ENCODE measurements around the gene BASP1. TPM values are rescaled to one million over a fixed set of nuclear protein-coding genes. Genes with fewer than 3 reads are reported as not detected.

The BASP1 gene
- total RNA-seq, 4 donors from 2014 or later, result 46.0 to 54.6 (median 49.8) TPM

GRCh38 chr5:17230808-17231525 is 13.5 kb downstream of the BASP1 start:
- peak overlapping the region in 1 of 4 donors; percentile 52 for H3K27ac ChIP-seq
- peaks cover 0 to 10% (median 7%) of the 10 kb centered on the region in 4 donors for H3K4me1 ChIP-seq
- 82 to 84% methylated on average over 10 of the region's 10 CpGs for WGBS, 2 donors
- no peaks in the 10 kb centered on the region for H3K27me3 ChIP-seq
- no peaks in the 10 kb centered on the region for H3K36me3 ChIP-seq
- no peaks in the 10 kb centered on the region for H3K9me3 ChIP-seq
- no peak for TF ChIP-seq CTCF (IDR thresholded peaks at IDR 0.05)
- no peak for TF ChIP-seq POLR2A (IDR thresholded peaks at IDR 0.05)
- no peak for TF ChIP-seq EP300 (IDR thresholded peaks at IDR 0.05)
- DNase-seq (ENCODE audit: low spot score in 2 of 2), result no peak
- H3K4me3 ChIP-seq, result no peak overlapping the region

- Histone ChIP-seq H3K4me1 (peaks cover 0 to 10% (median 7%) of the 10 kb centered on the region in 4 donors), H3K27me3 (no peaks in the 10 kb centered on the region), H3K27ac (no peak overlapping the region), H3K4me3 (no peak overlapping the region), H3K36me3 (no peaks in the 10 kb centered on the region), H3K9me3 (no peaks in the 10 kb centered on the region)
- WGBS, 2 donors, result 87 to 90% methylated on average over 9 of the region's 9 CpGs
- TF ChIP-seq POLR2A (IDR thresholded peaks at IDR 0.05), result no peak
- DNase-seq (ENCODE audit: low spot score in 2 of 2), result no peak
Observed at GRCh38 chr5:17232405-17232804, 15.0 kb downstream of the BASP1 start.

- WGBS, 2 donors, result 86 to 89% methylated on average over 6 of the region's 6 CpGs
- Histone ChIP-seq H3K4me1 (peaks cover 0 to 10% (median 6%) of the 10 kb centered on the region in 4 donors), H3K4me3 (no peak overlapping the region), H3K27me3 (no peaks in the 10 kb centered on the region), H3K9me3 (no peaks in the 10 kb centered on the region), H3K36me3 (no peaks in the 10 kb centered on the region), H3K27ac (no peak overlapping the region)
- DNase-seq (ENCODE audit: low spot score in 2 of 2), result no peak
- TF ChIP-seq CTCF (IDR thresholded peaks at IDR 0.05) (no peak), EP300 (IDR thresholded peaks at IDR 0.05) (no peak), POLR2A (IDR thresholded peaks at IDR 0.05) (no peak)
Observed at GRCh38 chr5:17233488-17233887, 16.1 kb downstream of the BASP1 start.

GRCh38 chr5:17234374-17234773 is 16.9 kb downstream of the BASP1 start:
- Histone ChIP-seq H3K4me3 (no peak overlapping the region), H3K9me3 (no peaks in the 10 kb centered on the region), H3K27me3 (no peaks in the 10 kb centered on the region), H3K4me1 (peaks cover 0 to 2% (median under 1%) of the 10 kb centered on the region in 4 donors), H3K36me3 (no peaks in the 10 kb centered on the region), H3K27ac (no peak overlapping the region)
- WGBS, 2 donors, result 86 to 87% methylated on average over 5 of the region's 5 CpGs
- DNase-seq (ENCODE audit: low spot score in 2 of 2), result no peak
- TF ChIP-seq CTCF (IDR thresholded peaks at IDR 0.05) (no peak), EP300 (IDR thresholded peaks at IDR 0.05) (no peak), POLR2A (IDR thresholded peaks at IDR 0.05) (no peak)

GRCh38 chr5:17235731-17236330 is 18.4 kb downstream of the BASP1 start:
- H3K4me1 ChIP-seq, result no peaks in the 10 kb centered on the region
- H3K9me3 ChIP-seq, result no peaks in the 10 kb centered on the region
- 70 to 85% methylated on average over 5 of the region's 5 CpGs for WGBS, 2 donors
- H3K27ac ChIP-seq, result no peak overlapping the region
- TF ChIP-seq EP300 (IDR thresholded peaks at IDR 0.05), result no peak
- no peak for DNase-seq (ENCODE audit: low spot score in 2 of 2)
- H3K4me3 ChIP-seq, result no peak overlapping the region
- no peaks in the 10 kb centered on the region for H3K27me3 ChIP-seq
- H3K36me3 ChIP-seq, result no peaks in the 10 kb centered on the region

- Histone ChIP-seq H3K9me3 (no peaks in the 10 kb centered on the region), H3K27me3 (no peaks in the 10 kb centered on the region), H3K4me1 (no peaks in the 10 kb centered on the region), H3K36me3 (no peaks in the 10 kb centered on the region), H3K27ac (no peak overlapping the region), H3K4me3 (no peak overlapping the region)
- TF ChIP-seq POLR2A (IDR thresholded peaks at IDR 0.05) (no peak), CTCF (IDR thresholded peaks at IDR 0.05) (no peak), EP300 (IDR thresholded peaks at IDR 0.05) (no peak)
- no peak for DNase-seq (ENCODE audit: low spot score in 2 of 2)
- 55 to 58% methylated on average over 6 of the region's 6 CpGs for WGBS, 2 donors
Observed at GRCh38 chr5:17238521-17239041, 21.1 kb downstream of the BASP1 start.
